GM12878 (cell line): ENCODE measurements around the gene NSUN2. TPM values are rescaled to one million over a fixed set of nuclear protein-coding genes. Genes with fewer than 3 reads are reported as not detected.

Source experiments
- ATAC-seq: fragments of 200-7000 bp; cut with Tn5 transposase; 3 replicates; pipeline ENCODE4 v1.9.1; 2020; ENCODE audit warnings: mild to moderate bottlenecking, moderate library complexity
- BruUV-seq: library from RNA; stranded (reverse); fragments of 400-500 nt; replicated peaks from 2 replicates; lab custom pipeline; 2021; lab: Mats Ljungman, UMichigan
- CTCF ChIA-PET: fragments of 300-600 bp; sonication (Branson Sonifier 250); formaldehyde crosslinking; extraction: SDS; loops from one replicate; lab custom pipeline; 2021; ENCODE audit warnings: inconsistent platforms; lab: Yijun Ruan, JAX
- POLR2A ChIA-PET: fragments of 350-600 bp; formaldehyde crosslinking; extraction: SDS; loops from one replicate; lab custom pipeline; 2021; ENCODE audit warnings: inconsistent platforms; lab: Charles Lee
- RAD21 ChIA-PET: fragments of 300-600 bp; sonication (Branson Sonifier 250); formaldehyde crosslinking; loops from one replicate; lab custom pipeline; 2023; ENCODE audit warnings: antibody characterized with exemption; ENCODE audit not compliant: unreplicated experiment; lab: Charles Lee
- SMC1A ChIA-PET: fragments of 300-600 bp; sonication (Branson Sonifier 250); formaldehyde crosslinking; loops from one replicate; lab custom pipeline; 2023; ENCODE audit not compliant: unreplicated experiment, uncharacterized antibody; lab: Charles Lee
- DNase-seq: peaks from one replicate; pipeline ENCODE4 v3.0.0-alpha.2; 2011; ENCODE audit warnings: low read depth, low spot score
- FAIRE-seq: peaks from 3 replicates; lab custom pipeline; 2011; peaks lifted over from hg19 to GRCh38; lab: Jason Lieb, UNC
- H2AFZ ChIP-seq: 2 replicates; pipeline ENCODE4 v1.6.0; 2011; ENCODE audit warnings: low read depth, low read length, control low read depth; ENCODE audit not compliant: control insufficient read depth
- H3K27ac ChIP-seq: 2 replicates; pipeline ENCODE4 v1.5.1; 2011; ENCODE audit warnings: control low read depth; ENCODE audit not compliant: control insufficient read depth, insufficient read depth
- H3K27me3 ChIP-seq, 2 experiments: replicated peaks in 1 of 2; 2 replicates each; pipeline versions ENCODE4 v1.6.0 to v1.6.1; 2011; ENCODE audit warnings: low read length in 1 of 2; ENCODE audit not compliant: control insufficient read depth in 2 of 2, insufficient read depth in 2 of 2
- H3K36me3 ChIP-seq, 2 experiments: 2 replicates each; pipeline ENCODE4 v1.5.1; 2011; ENCODE audit warnings: low read length in 1 of 2; ENCODE audit not compliant: control insufficient read depth in 2 of 2, insufficient read depth in 2 of 2
- H3K4me1 ChIP-seq: 2 replicates; pipeline ENCODE4 v1.6.1; 2011; ENCODE audit warnings: mild to moderate bottlenecking, low read length, moderate library complexity, mixed read lengths; ENCODE audit not compliant: control insufficient read depth, insufficient read depth
- H3K4me2 ChIP-seq: 2 replicates; pipeline ENCODE4 v1.6.0; 2011; ENCODE audit warnings: control low read depth; ENCODE audit not compliant: control insufficient read depth, insufficient read depth
- H3K4me3 ChIP-seq: fragments of 200-600 bp; sonication (generic); 2 replicates; pipeline ENCODE4 v1.5.1; 2016
- H3K79me2 ChIP-seq: 2 replicates; pipeline ENCODE4 v1.6.0; 2011; ENCODE audit warnings: low read length; ENCODE audit not compliant: control insufficient read depth, insufficient read depth
- H3K9ac ChIP-seq: 2 replicates; pipeline ENCODE4 v1.8.0; 2011; ENCODE audit warnings: low read length, control low read depth, mixed read lengths; ENCODE audit not compliant: control insufficient read depth, insufficient read depth
- H3K9me3 ChIP-seq: replicated peaks from 3 replicates; pipeline ENCODE4 v1.5.1; 2011; ENCODE audit warnings: mild to moderate bottlenecking, low read length; ENCODE audit not compliant: control insufficient read depth, insufficient read depth
- H4K20me1 ChIP-seq: 2 replicates; pipeline ENCODE4 v1.6.0; 2011; ENCODE audit not compliant: control insufficient read depth, insufficient read depth
- BCL11A ChIP-seq: IDR thresholded peaks from 2 replicates; pipeline ENCODE4 v1.6.1; 2011; ENCODE audit warnings: low read depth, low read length
- ESRRA ChIP-seq: IDR thresholded peaks from 2 replicates; pipeline ENCODE4 v1.6.1; 2012; ENCODE audit warnings: mild to moderate bottlenecking, low read length, improper control_type of control experiment
- MYC ChIP-seq: IDR thresholded peaks from 2 replicates; pipeline ENCODE4 v1.6.1; 2011; ENCODE audit warnings: mild to moderate bottlenecking, low read length, moderate library complexity, inconsistent platforms; ENCODE audit not compliant: insufficient read depth, insufficient replicate concordance, insufficient read length, severe bottlenecking
- NR2F1 ChIP-seq: fragments of 450-650 bp; conservative IDR thresholded peaks from 2 replicates; pipeline ENCODE4 v1.6.1; 2017; ENCODE audit warnings: mild to moderate bottlenecking
- PML ChIP-seq: IDR thresholded peaks from 2 replicates; pipeline ENCODE4 v1.6.1; 2012; ENCODE audit warnings: low read length, inconsistent platforms
- RUNX3 ChIP-seq: IDR thresholded peaks from 2 replicates; pipeline ENCODE4 v1.6.1; 2012; ENCODE audit warnings: low read length, inconsistent platforms
- SMAD1 ChIP-seq: fragments of 450-650 bp; IDR thresholded peaks from 2 replicates; pipeline ENCODE4 v1.6.1; 2018; ENCODE audit warnings: mild to moderate bottlenecking, low read depth; ENCODE audit not compliant: partially characterized antibody
- ZNF217 ChIP-seq: fragments of 450-650 bp; IDR thresholded peaks from 2 replicates; pipeline ENCODE4 v1.6.1; 2017; ENCODE audit warnings: antibody characterized with exemption, mild to moderate bottlenecking
- WGBS: methylation state at CpG from one replicate; pipeline ENCODE4 v1.1.6; 2016; ENCODE audit warnings: low lambda C conversion rate; ENCODE audit not compliant: insufficient replicate concordance, insufficient coverage; ENCODE audit errors: missing lambda C conversion rate; 5-methylcytosine and 5-hydroxymethylcytosine counted together
- in situ Hi-C: fragments of 300-500 bp; cut with MboI; formaldehyde crosslinking; loops from 9 replicates; pipeline ENCODE4 v1.14.3; 2018; ENCODE audit warnings: mixed read lengths
- intact Hi-C: fragments of 100-400 bp; cut with micrococcal nuclease; formaldehyde crosslinking; loops from one replicate; pipeline ENCODE4 v1.14.2; 2022; ENCODE audit not compliant: unreplicated experiment
- polyA plus RNA-seq, 11 experiments: library from polyadenylated mRNA; depleted of rRNA in 4 of 11; unstranded in 6 of 11; stranded (reverse) in 5 of 11; fragments of >200 nt; fragmentation: Nextera tagmentation in 4 of 11; fragmentation: Illumina TruSeq in 1 of 11; extraction: Ambion mirVana in 4 of 11; extraction: Trizol in 1 of 11; gene quantifications; 1 replicate in 1 of 11; 2 replicates in 10 of 11; pipeline versions ENCODE4 v1.2.1 to v1.2.3, GENCODE V29; 2011 to 2016; ENCODE audit warnings: inconsistent platforms in 2 of 11, missing spikeins in 2 of 11, low read depth in 1 of 11
- total RNA-seq, 4 experiments: library from RNA; depleted of rRNA in 3 of 4; stranded (reverse); fragments of >200 nt in 3 of 4; fragmentation: Illumina TruSeq in 1 of 4; extraction: Trizol in 1 of 4; gene quantifications; 2 replicates each; pipeline versions ENCODE4 v1.2.1 to v1.2.3, GENCODE V29; 2013 to 2021
- TF ChIP-seq, protein P1 (sequence below): fragments of 450-650 bp; conservative IDR thresholded peaks from 2 replicates; pipeline ENCODE4 v1.6.1; 2017; ENCODE audit warnings: mild to moderate bottlenecking, moderate library complexity
- TF ChIP-seq, protein P2 (sequence below): fragments of 450-650 bp; IDR thresholded peaks from 2 replicates; pipeline ENCODE4 v1.6.1; 2016; ENCODE audit warnings: mild to moderate bottlenecking
- TF ChIP-seq, protein P3 (sequence below): IDR thresholded peaks from 2 replicates; pipeline ENCODE4 v1.6.1; 2012; ENCODE audit warnings: low read length, inconsistent platforms
- TF ChIP-seq, protein P4 (sequence below): fragments of 450-650 bp; IDR thresholded peaks from 2 replicates; pipeline ENCODE4 v1.6.1; 2017; ENCODE audit warnings: antibody characterized with exemption, mild to moderate bottlenecking, moderate library complexity
- TF ChIP-seq, protein P5 (sequence below): fragments of 450-650 bp; IDR thresholded peaks from 2 replicates; pipeline ENCODE4 v1.6.1; 2017; ENCODE audit warnings: mild to moderate bottlenecking, low read depth, inconsistent platforms; ENCODE audit not compliant: poor library complexity, severe bottlenecking

The NSUN2 gene
- total and polyA plus RNA-seq, 10 of the 15 experiments (the other 5 are each of a cell fraction or from before 2014, with no cell fraction given), result 8.0 to 112 (median 91.1) TPM

DNA sequence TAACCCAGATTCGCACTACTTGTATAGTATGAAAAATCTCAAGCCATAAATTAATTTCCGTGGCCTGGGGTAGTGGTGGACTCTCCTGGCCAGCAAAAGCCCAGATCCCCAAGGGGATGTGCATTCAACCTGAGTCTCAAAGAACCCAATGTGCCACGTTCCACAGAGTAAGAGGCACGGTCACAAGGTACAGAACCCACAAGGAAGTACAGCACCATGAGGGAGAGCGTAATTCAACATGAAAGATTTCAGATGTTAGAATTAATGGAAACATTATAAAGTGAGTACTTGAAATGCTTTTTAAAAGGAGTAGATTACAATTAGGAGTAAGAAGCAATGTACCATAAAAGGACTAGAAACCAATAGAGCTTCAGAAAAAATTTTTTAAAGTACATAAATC, 23.8 kb upstream of the NSUN2 start (continued):
- TF ChIP-seq, protein P1, sequence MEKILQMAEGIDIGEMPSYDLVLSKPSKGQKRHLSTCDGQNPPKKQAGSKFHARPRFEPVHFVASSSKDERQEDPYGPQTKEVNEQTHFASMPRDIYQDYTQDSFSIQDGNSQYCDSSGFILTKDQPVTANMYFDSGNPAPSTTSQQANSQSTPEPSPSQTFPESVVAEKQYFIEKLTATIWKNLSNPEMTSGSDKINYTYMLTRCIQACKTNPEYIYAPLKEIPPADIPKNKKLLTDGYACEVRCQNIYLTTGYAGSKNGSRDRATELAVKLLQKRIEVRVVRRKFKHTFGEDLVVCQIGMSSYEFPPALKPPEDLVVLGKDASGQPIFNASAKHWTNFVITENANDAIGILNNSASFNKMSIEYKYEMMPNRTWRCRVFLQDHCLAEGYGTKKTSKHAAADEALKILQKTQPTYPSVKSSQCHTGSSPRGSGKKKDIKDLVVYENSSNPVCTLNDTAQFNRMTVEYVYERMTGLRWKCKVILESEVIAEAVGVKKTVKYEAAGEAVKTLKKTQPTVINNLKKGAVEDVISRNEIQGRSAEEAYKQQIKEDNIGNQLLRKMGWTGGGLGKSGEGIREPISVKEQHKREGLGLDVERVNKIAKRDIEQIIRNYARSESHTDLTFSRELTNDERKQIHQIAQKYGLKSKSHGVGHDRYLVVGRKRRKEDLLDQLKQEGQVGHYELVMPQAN, result no peak
- TF ChIP-seq PML (no peak), SMAD1 (no peak), ESRRA (no peak), RUNX3 (no peak)
- TF ChIP-seq, protein P2, sequence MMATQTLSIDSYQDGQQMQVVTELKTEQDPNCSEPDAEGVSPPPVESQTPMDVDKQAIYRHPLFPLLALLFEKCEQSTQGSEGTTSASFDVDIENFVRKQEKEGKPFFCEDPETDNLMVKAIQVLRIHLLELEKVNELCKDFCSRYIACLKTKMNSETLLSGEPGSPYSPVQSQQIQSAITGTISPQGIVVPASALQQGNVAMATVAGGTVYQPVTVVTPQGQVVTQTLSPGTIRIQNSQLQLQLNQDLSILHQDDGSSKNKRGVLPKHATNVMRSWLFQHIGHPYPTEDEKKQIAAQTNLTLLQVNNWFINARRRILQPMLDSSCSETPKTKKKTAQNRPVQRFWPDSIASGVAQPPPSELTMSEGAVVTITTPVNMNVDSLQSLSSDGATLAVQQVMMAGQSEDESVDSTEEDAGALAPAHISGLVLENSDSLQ, result no peak

DNA sequence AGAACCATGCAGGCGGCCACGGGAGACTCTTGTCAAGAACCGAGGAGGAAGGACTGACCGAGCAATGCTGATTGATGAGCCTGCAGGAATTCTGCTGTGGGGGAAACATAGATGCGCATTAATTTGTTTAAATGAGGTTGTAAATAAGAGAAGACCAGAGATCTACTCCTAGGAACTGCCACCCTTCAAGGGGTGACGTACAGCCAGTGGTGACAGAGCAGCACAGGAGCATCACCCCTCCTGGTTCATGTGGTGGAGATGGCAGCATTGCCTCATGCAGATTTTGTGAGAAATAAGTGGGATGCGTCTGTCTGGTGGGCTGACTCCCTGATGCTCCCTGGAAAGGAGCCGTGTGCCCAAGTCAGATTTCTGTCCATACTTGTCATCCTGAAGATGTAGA, 22.6 kb upstream of the NSUN2 start:
- Histone ChIP-seq H3K4me1 (peaks cover 10% of the 10 kb centered on the region), H3K4me2 (no peak overlapping the region), H3K9me3 (no peaks in the 10 kb centered on the region; the same call in 2 of the 3 replicates), H3K36me3 (peaks cover 3 to 12% of the 10 kb centered on the region in 2 experiments; a peak in 3 of 4 replicates), H3K79me2 (no peaks in the 10 kb centered on the region), H3K27ac (no peak overlapping the region), H3K9ac (no peak overlapping the region), H3K4me3 (no peak overlapping the region), H4K20me1 (no peaks in the 10 kb centered on the region), H2AFZ (no peak overlapping the region), H3K27me3 (no peaks in the 10 kb centered on the region)
- POLR2A ChIA-PET, result no interaction called here
- FAIRE-seq, result no peak
- no peak for ATAC-seq
- RAD21 ChIA-PET, result no interaction called here
- DNase-seq, result no peak
- SMC1A ChIA-PET, result interaction anchor here (1.0 kb wide), 1 partner anchor 8 kb away, joined by 4 read pairs; no protein-coding TSS in a partner anchor
- CTCF ChIA-PET, result no interaction called here
- WGBS, result 98% methylated on average over 8 of the region's 8 CpGs
- in situ Hi-C loops, result no loop called here
- intact Hi-C loops, result no loop called here
- no TSS peak for BruUV-seq
- TF ChIP-seq, protein P3, sequence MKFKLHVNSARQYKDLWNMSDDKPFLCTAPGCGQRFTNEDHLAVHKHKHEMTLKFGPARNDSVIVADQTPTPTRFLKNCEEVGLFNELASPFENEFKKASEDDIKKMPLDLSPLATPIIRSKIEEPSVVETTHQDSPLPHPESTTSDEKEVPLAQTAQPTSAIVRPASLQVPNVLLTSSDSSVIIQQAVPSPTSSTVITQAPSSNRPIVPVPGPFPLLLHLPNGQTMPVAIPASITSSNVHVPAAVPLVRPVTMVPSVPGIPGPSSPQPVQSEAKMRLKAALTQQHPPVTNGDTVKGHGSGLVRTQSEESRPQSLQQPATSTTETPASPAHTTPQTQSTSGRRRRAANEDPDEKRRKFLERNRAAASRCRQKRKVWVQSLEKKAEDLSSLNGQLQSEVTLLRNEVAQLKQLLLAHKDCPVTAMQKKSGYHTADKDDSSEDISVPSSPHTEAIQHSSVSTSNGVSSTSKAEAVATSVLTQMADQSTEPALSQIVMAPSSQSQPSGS, result no peak
- TF ChIP-seq BCL11A, result no peak
- TF ChIP-seq MYC, result no peak
- TF ChIP-seq, protein P4, sequence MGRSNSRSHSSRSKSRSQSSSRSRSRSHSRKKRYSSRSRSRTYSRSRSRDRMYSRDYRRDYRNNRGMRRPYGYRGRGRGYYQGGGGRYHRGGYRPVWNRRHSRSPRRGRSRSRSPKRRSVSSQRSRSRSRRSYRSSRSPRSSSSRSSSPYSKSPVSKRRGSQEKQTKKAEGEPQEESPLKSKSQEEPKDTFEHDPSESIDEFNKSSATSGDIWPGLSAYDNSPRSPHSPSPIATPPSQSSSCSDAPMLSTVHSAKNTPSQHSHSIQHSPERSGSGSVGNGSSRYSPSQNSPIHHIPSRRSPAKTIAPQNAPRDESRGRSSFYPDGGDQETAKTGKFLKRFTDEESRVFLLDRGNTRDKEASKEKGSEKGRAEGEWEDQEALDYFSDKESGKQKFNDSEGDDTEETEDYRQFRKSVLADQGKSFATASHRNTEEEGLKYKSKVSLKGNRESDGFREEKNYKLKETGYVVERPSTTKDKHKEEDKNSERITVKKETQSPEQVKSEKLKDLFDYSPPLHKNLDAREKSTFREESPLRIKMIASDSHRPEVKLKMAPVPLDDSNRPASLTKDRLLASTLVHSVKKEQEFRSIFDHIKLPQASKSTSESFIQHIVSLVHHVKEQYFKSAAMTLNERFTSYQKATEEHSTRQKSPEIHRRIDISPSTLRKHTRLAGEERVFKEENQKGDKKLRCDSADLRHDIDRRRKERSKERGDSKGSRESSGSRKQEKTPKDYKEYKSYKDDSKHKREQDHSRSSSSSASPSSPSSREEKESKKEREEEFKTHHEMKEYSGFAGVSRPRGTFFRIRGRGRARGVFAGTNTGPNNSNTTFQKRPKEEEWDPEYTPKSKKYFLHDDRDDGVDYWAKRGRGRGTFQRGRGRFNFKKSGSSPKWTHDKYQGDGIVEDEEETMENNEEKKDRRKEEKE, result no peak
- TF ChIP-seq NR2F1, result no peak
- no peak for TF ChIP-seq ZNF217
- TF ChIP-seq, protein P5, sequence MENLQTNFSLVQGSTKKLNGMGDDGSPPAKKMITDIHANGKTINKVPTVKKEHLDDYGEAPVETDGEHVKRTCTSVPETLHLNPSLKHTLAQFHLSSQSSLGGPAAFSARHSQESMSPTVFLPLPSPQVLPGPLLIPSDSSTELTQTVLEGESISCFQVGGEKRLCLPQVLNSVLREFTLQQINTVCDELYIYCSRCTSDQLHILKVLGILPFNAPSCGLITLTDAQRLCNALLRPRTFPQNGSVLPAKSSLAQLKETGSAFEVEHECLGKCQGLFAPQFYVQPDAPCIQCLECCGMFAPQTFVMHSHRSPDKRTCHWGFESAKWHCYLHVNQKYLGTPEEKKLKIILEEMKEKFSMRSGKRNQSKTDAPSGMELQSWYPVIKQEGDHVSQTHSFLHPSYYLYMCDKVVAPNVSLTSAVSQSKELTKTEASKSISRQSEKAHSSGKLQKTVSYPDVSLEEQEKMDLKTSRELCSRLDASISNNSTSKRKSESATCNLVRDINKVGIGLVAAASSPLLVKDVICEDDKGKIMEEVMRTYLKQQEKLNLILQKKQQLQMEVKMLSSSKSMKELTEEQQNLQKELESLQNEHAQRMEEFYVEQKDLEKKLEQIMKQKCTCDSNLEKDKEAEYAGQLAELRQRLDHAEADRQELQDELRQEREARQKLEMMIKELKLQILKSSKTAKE, result no peak
